NCI-H1092 treated with DMSO at 0.1 percent for 48 hours (cell line): Measurements from ENCODE around the gene IL1RN.

Experiments
- DNase-seq: peaks from one replicate; lab custom pipeline; 2025; lab: John Stamatoyannopoulos, UW

Gene IL1RN

GRCh38 chr2:113156278-113157117 is 29.1 kb downstream of the IL1RN start:
- DNase-seq, result peak; percentile 59

GRCh38 chr2:113157118-113157896 is 29.9 kb downstream of the IL1RN start:
- peak; percentile 37 for DNase-seq

- no peak for DNase-seq
Observed at GRCh38 chr2:113157897-113158753, 30.7 kb downstream of the IL1RN start.

- DNase-seq, result no peak
Observed at GRCh38 chr2:113158884-113159553, 31.6 kb downstream of the IL1RN start.

GRCh38 chr2:113160248-113160647 is 32.9 kb downstream of the IL1RN start:
- DNase-seq, result no peak

GRCh38 chr2:113160962-113161361 is 33.6 kb downstream of the IL1RN start:
- DNase-seq, result no peak

- no peak for DNase-seq
Observed at GRCh38 chr2:113162173-113162572, 34.8 kb downstream of the IL1RN start.

GRCh38 chr2:113162869-113163268 is 35.5 kb downstream of the IL1RN start:
- no peak for DNase-seq

- no peak for DNase-seq
Observed at GRCh38 chr2:113164215-113164929, 37.0 kb downstream of the IL1RN start.

- no peak for DNase-seq
Observed at GRCh38 chr2:113164930-113165585, 37.7 kb downstream of the IL1RN start.

GRCh38 chr2:113166187-113166645 is 38.8 kb downstream of the IL1RN start:
- DNase-seq, result no peak

GRCh38 chr2:113167115-113167932 is 39.9 kb downstream of the IL1RN start:
- DNase-seq, result no peak

GRCh38 chr2:113167962-113168340 is 40.6 kb downstream of the IL1RN start:
- no peak for DNase-seq

GRCh38 chr2:113169002-113169530 is 41.7 kb downstream of the IL1RN start:
- no peak for DNase-seq

GRCh38 chr2:113169586-113169985 is 42.2 kb downstream of the IL1RN start:
- no peak for DNase-seq

- no peak for DNase-seq
Observed at GRCh38 chr2:113171334-113172075, 44.1 kb downstream of the IL1RN start.

GRCh38 chr2:113172721-113173541 is 45.5 kb downstream of the IL1RN start:
- DNase-seq, result no peak
